A549 (cell line): ENCODE results near the gene PIP4K2A. TPM values are rescaled to one million over a fixed set of nuclear protein-coding genes. Genes with fewer than 3 reads are reported as not detected.

Source experiments
- ATAC-seq, 2 experiments: fragments of 200-7000 bp in 1 of 2; fragments of >200 bp in 1 of 2; cut with Nextera tagmentation in 1 of 2; cut with Tn5 transposase in 1 of 2; 3 replicates each; pipeline versions ENCODE4 v1.8.0 to v1.9.1; 2018 to 2020; ENCODE audit warnings: mild to moderate bottlenecking in 1 of 2, moderate library complexity in 1 of 2
- CTCF ChIA-PET: fragments of 300-600 bp; sonication (Branson Sonifier 250); formaldehyde crosslinking; extraction: SDS; loops from one replicate; lab custom pipeline; 2021; ENCODE audit warnings: antibody characterized with exemption, inconsistent platforms; lab: Yijun Ruan, JAX
- POLR2A ChIA-PET: fragments of 350-600 bp; formaldehyde crosslinking; extraction: SDS; loops from one replicate; lab custom pipeline; 2021; ENCODE audit warnings: antibody characterized with exemption, inconsistent platforms; lab: Yijun Ruan, JAX
- DNase-seq, 2 experiments: peaks; one replicate each; pipeline versions ENCODE4 v3.0.0 to v3.0.0-alpha.2; 2011 to 2016; ENCODE audit warnings: low read depth in 1 of 2, low spot score in 1 of 2
- FAIRE-seq: peaks from 2 replicates; lab custom pipeline; 2011; peaks lifted over from hg19 to GRCh38; lab: Jason Lieb, UNC
- H3K27ac ChIP-seq, 2 experiments: fragments of >200 bp; sonication (Bioruptor Twin); formaldehyde crosslinking; 3 replicates each; pipeline ENCODE4 v1.5.1; 2016 to 2017
- H3K4me1 ChIP-seq: fragments of >200 bp; sonication (Bioruptor Twin); formaldehyde crosslinking; 3 replicates; pipeline ENCODE4 v1.6.1; 2016
- H3K4me2 ChIP-seq: fragments of >200 bp; sonication (Bioruptor Twin); formaldehyde crosslinking; 3 replicates; pipeline ENCODE4 v1.6.1; 2016
- H3K4me3 ChIP-seq: fragments of >200 bp; sonication (Bioruptor Twin); formaldehyde crosslinking; 3 replicates; pipeline ENCODE4 v1.5.1; 2016
- H3K9me3 ChIP-seq: fragments of >200 bp; sonication (Bioruptor Twin); formaldehyde crosslinking; 3 replicates; pipeline ENCODE4 v1.6.1; 2016
- BCL3 ChIP-seq: fragments of >200 bp; sonication (Bioruptor Twin); formaldehyde crosslinking; IDR thresholded peaks from 3 replicates; pipeline ENCODE4 v1.6.1; 2016
- BHLHE40 ChIP-seq: IDR thresholded peaks from 2 replicates; pipeline ENCODE4 v1.6.1; 2012; ENCODE audit warnings: low read depth, low read length, inconsistent platforms
- CBX2 ChIP-seq: fragments of 200-600 bp; sonication (generic); IDR thresholded peaks from 2 replicates; pipeline ENCODE4 v1.6.1; 2016; ENCODE audit warnings: low read depth, mild to moderate bottlenecking, borderline replicate concordance
- CBX8 ChIP-seq: fragments of 200-600 bp; sonication (generic); IDR thresholded peaks from 2 replicates; pipeline ENCODE4 v1.6.1; 2016
- CEBPB ChIP-seq, 2 experiments: fragments of >200 bp in 1 of 2; sonication (Bioruptor Twin) in 1 of 2; formaldehyde crosslinking in 1 of 2; IDR thresholded peaks; 2 replicates each; pipeline ENCODE4 v1.6.1; 2012 to 2016
- CHD2 ChIP-seq: fragments of 150-350 bp; IDR thresholded peaks from 2 replicates; pipeline ENCODE4 v1.6.1; 2014; ENCODE audit warnings: low read length; ENCODE audit not compliant: partially characterized antibody
- EHF ChIP-seq: fragments of 250-450 bp; sonication (Bioruptor Pico); IDR thresholded peaks from 2 replicates; pipeline ENCODE4 v1.5.0; 2020; ENCODE audit warnings: mild to moderate bottlenecking
- ELK1 ChIP-seq: fragments of 150-350 bp; IDR thresholded peaks from 2 replicates; pipeline ENCODE4 v1.6.1; 2014; ENCODE audit warnings: low read depth, mild to moderate bottlenecking, low read length
- EP300 ChIP-seq, 2 experiments: fragments of >200 bp; sonication (Bioruptor Twin); formaldehyde crosslinking; IDR thresholded peaks; 2 replicates in 1 of 2; 3 replicates in 1 of 2; pipeline ENCODE4 v1.6.1; 2016 to 2017
- ESRRA ChIP-seq: fragments of 150-350 bp; IDR thresholded peaks from 2 replicates; pipeline ENCODE4 v1.6.1; 2014; ENCODE audit warnings: mild to moderate bottlenecking, low read length, borderline replicate concordance
- FOSL2 ChIP-seq, 2 experiments: fragments of 450-650 bp in 1 of 2; fragments of >200 bp in 1 of 2; sonication (Bioruptor Twin) in 1 of 2; formaldehyde crosslinking; IDR thresholded peaks; 2 replicates each; pipeline versions ENCODE4 v1.5.0 to v1.6.1; 2016 to 2020; ENCODE audit warnings: mild to moderate bottlenecking in 1 of 2, moderate library complexity in 1 of 2
- HEYL ChIP-seq: fragments of 250-450 bp; sonication (Bioruptor Pico); IDR thresholded peaks from 2 replicates; pipeline ENCODE4 v1.8.0; 2021; ENCODE audit warnings: mild to moderate bottlenecking, moderate library complexity
- JUNB ChIP-seq: fragments of >200 bp; sonication (Bioruptor Twin); formaldehyde crosslinking; IDR thresholded peaks from 2 replicates; pipeline ENCODE4 v1.6.1; 2016
- KDM1A ChIP-seq: fragments of 200-600 bp; sonication (generic); IDR thresholded peaks from 2 replicates; pipeline ENCODE4 v1.6.1; 2016; ENCODE audit warnings: low read depth, mild to moderate bottlenecking
- KDM5A ChIP-seq: fragments of 200-600 bp; sonication (generic); IDR thresholded peaks from 2 replicates; pipeline ENCODE4 v1.6.1; 2016; ENCODE audit warnings: antibody characterized with exemption, mild to moderate bottlenecking
- MAFK ChIP-seq: fragments of 450-650 bp; IDR thresholded peaks from 2 replicates; pipeline ENCODE4 v1.6.1; 2014; ENCODE audit not compliant: partially characterized antibody
- MYC ChIP-seq: IDR thresholded peaks from 2 replicates; pipeline ENCODE4 v1.6.1; 2012; ENCODE audit warnings: mild to moderate bottlenecking, inconsistent platforms, low read length, improper control_type of control experiment, borderline replicate concordance
- PBX3 ChIP-seq: IDR thresholded peaks from 2 replicates; pipeline ENCODE4 v1.6.1; 2012
- POLR2A ChIP-seq: IDR thresholded peaks from 2 replicates; pipeline ENCODE4 v1.6.1; 2012; ENCODE audit warnings: mild to moderate bottlenecking, low read length
- RAD21 ChIP-seq, 2 experiments: fragments of >200 bp in 1 of 2; sonication (Bioruptor Twin) in 1 of 2; formaldehyde crosslinking in 1 of 2; IDR thresholded peaks in 1 of 2; conservative IDR thresholded peaks in 1 of 2; 2 replicates in 1 of 2; 3 replicates in 1 of 2; pipeline ENCODE4 v1.6.1; 2012 to 2018; ENCODE audit warnings: inconsistent platforms in 1 of 2
- REST ChIP-seq: fragments of 200-600 bp; sonication (generic); IDR thresholded peaks from 2 replicates; pipeline ENCODE4 v1.6.1; 2016; ENCODE audit warnings: antibody characterized with exemption, mild to moderate bottlenecking, moderate library complexity
- RFX5 ChIP-seq: fragments of 450-650 bp; IDR thresholded peaks from 2 replicates; pipeline ENCODE4 v1.7.1; 2014; ENCODE audit warnings: antibody characterized with exemption, mild to moderate bottlenecking, moderate library complexity
- RNF2 ChIP-seq: fragments of 200-600 bp; sonication (generic); IDR thresholded peaks from 2 replicates; pipeline ENCODE4 v1.6.1; 2016; ENCODE audit warnings: low read depth, mild to moderate bottlenecking, antibody characterized with exemption, moderate library complexity, borderline replicate concordance
- TP53 ChIP-seq: fragments of 250-450 bp; sonication (Bioruptor Pico); IDR thresholded peaks from 2 replicates; pipeline ENCODE4 v1.5.0; 2021; ENCODE audit warnings: mild to moderate bottlenecking, moderate library complexity
- ZC3H11A ChIP-seq: fragments of 450-650 bp; IDR thresholded peaks from 2 replicates; pipeline ENCODE4 v1.6.1; 2014; ENCODE audit warnings: antibody characterized with exemption, mild to moderate bottlenecking
- ZFP36 ChIP-seq: fragments of 450-650 bp; IDR thresholded peaks from 2 replicates; pipeline ENCODE4 v1.6.1; 2014; ENCODE audit warnings: borderline replicate concordance; ENCODE audit not compliant: partially characterized antibody
- ZSCAN20 ChIP-seq: fragments of 250-450 bp; sonication (Bioruptor Pico); IDR thresholded peaks from 2 replicates; pipeline ENCODE4 v1.8.0; 2022; ENCODE audit warnings: mild to moderate bottlenecking, moderate library complexity
- WGBS: methylation state at CpG from one replicate; pipeline ENCODE4 v1.1.6; 2017; ENCODE audit errors: missing lambda C conversion rate; 5-methylcytosine and 5-hydroxymethylcytosine counted together
- polyA plus RNA-seq, 4 experiments: library from polyadenylated mRNA; depleted of rRNA in 3 of 4; stranded (reverse); fragments of >200 nt; fragmentation: RNase III in 1 of 4; extraction: RNeasy Plus Mini Kit Qiagen cat#74134 plus additional on column Dnase treatment in 1 of 4; gene quantifications; 2 replicates in 3 of 4; 3 replicates in 1 of 4; pipeline ENCODE4 v1.2.3, GENCODE V29; 2011 to 2017
- TF ChIP-seq, protein P1 (sequence below): IDR thresholded peaks from 2 replicates; pipeline ENCODE4 v1.6.1; 2012; ENCODE audit warnings: low read depth, borderline replicate concordance

The PIP4K2A gene
- polyA plus RNA-seq, 2 of the 4 experiments (the other 2 are of a cell fraction), result 23.1 to 24.0 TPM

GRCh38 chr10:22683140-22683389, 31.3 kb downstream of the PIP4K2A start:
- Histone ChIP-seq H3K4me1 (peaks cover 45% of the 10 kb centered on the region), H3K9me3 (no peaks in the 10 kb centered on the region), H3K4me2 (peak overlapping the region; percentile 77), H3K4me3 (no peak overlapping the region), H3K27ac (peak overlapping the region; percentile 59 to 79; a peak in 5 of 6 replicates)
- POLR2A ChIA-PET, result interaction anchor here (0.8 kb wide), 1 partner anchor 63 kb away, joined by 3 read pairs; no protein-coding TSS in a partner anchor
- CTCF ChIA-PET, result interaction anchor here (0.5 kb wide), 1 partner anchor 505 kb away, joined by 3 read pairs; no protein-coding TSS in a partner anchor
- DNase-seq, result no peak
- no peak for FAIRE-seq
- TF ChIP-seq ZSCAN20 (CRISPR knock-in tag) (no peak), PBX3 (no peak), CEBPB (IDR thresholded peaks at IDR 0.05) (peak; percentile 43 to 77; a peak in 3 of 4 replicates), ZC3H11A (no peak)
- WGBS, result 3% methylated on average over 3 of the region's 3 CpGs
- ATAC-seq, result peak; percentile 51 to 71; a peak in 5 of 6 replicates

GRCh38 chr10:22682237-22683139, 31.9 kb downstream of the PIP4K2A start:
- H3K4me3 ChIP-seq, result 0 out of 3 replicates have a peak overlapping the region, but pooled peaks have one; percentile 2
- H3K4me1 ChIP-seq, result peaks cover 45% of the 10 kb centered on the region
- ATAC-seq (peak; percentile 60 to 73), FAIRE-seq (no peak), DNase-seq (peak; percentile 24 to 53)
- ChIA-PET CTCF (interaction anchor here (0.5 to 1.3 kb wide), 2 partner anchors 97 to 504 kb away, joined by 3 to 6 read pairs; no protein-coding TSS in a partner anchor), POLR2A (interaction anchor here (0.8 kb wide), 1 partner anchor 63 kb away, joined by 3 read pairs; no protein-coding TSS in a partner anchor)
- 15% methylated on average over 6 of the region's 6 CpGs for WGBS
- H3K4me2 ChIP-seq, result peak overlapping the region; percentile 77
- H3K9me3 ChIP-seq, result no peaks in the 10 kb centered on the region
- H3K27ac ChIP-seq, result peak overlapping the region; percentile 59 to 79
- TF ChIP-seq ELK1 (no peak), BCL3 (no peak), RNF2 (no peak), BHLHE40 (no peak), REST (no peak), FOSL2 (IDR thresholded peaks at IDR 0.05) (no peak), FOSL2 (CRISPR knock-in tag; IDR thresholded peaks at IDR 0.05) (peak; percentile 27; the same call in 1 of the 2 replicates), ZSCAN20 (CRISPR knock-in tag) (no peak), MYC (no peak), EP300 (IDR thresholded peaks at IDR 0.05) (no peak), RAD21 (conservative IDR thresholded peaks at IDR 0.05 in 1 of 2, IDR thresholded peaks at IDR 0.05 in 1 of 2) (no peak), ESRRA (0 out of 2 replicates have a peak, but pooled peaks have one; percentile 9), ZFP36 (no peak), RFX5 (no peak), KDM1A (no peak), CBX2 (no peak), CBX8 (no peak), MAFK (peak; percentile 89), TP53 (CRISPR knock-in tag) (no peak), JUNB (no peak), CHD2 (no peak), KDM5A (no peak), POLR2A (no peak), HEYL (CRISPR knock-in tag) (no peak), EHF (CRISPR knock-in tag) (no peak)
- TF ChIP-seq, protein P1, sequence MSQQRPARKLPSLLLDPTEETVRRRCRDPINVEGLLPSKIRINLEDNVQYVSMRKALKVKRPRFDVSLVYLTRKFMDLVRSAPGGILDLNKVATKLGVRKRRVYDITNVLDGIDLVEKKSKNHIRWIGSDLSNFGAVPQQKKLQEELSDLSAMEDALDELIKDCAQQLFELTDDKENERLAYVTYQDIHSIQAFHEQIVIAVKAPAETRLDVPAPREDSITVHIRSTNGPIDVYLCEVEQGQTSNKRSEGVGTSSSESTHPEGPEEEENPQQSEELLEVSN, result no peak
